Hepatocyte (in vitro differentiated cells): Measurements from ENCODE around the gene MAB21L3.

Experiments used
- EZH2phosphoT487 ChIP-seq: fragments of 200-600 bp; sonication (generic); IDR thresholded peaks from one replicate; pipeline ENCODE4 v1.6.1; 2018; ENCODE audit warnings: antibody characterized with exemption, mild to moderate bottlenecking, low read depth, moderate library complexity; ENCODE audit not compliant: unreplicated experiment, severe bottlenecking
- TF ChIP-seq, protein P1 (sequence below): fragments of 200-600 bp; sonication (generic); IDR thresholded peaks from 2 replicates; pipeline ENCODE4 v1.5.1; 2016; ENCODE audit warnings: antibody characterized with exemption, mild to moderate bottlenecking; ENCODE audit not compliant: poor library complexity

GRCh38 chr1:116096013-116096618 lies 15.1 kb upstream of the MAB21L3 start:
- TF ChIP-seq, protein P1, sequence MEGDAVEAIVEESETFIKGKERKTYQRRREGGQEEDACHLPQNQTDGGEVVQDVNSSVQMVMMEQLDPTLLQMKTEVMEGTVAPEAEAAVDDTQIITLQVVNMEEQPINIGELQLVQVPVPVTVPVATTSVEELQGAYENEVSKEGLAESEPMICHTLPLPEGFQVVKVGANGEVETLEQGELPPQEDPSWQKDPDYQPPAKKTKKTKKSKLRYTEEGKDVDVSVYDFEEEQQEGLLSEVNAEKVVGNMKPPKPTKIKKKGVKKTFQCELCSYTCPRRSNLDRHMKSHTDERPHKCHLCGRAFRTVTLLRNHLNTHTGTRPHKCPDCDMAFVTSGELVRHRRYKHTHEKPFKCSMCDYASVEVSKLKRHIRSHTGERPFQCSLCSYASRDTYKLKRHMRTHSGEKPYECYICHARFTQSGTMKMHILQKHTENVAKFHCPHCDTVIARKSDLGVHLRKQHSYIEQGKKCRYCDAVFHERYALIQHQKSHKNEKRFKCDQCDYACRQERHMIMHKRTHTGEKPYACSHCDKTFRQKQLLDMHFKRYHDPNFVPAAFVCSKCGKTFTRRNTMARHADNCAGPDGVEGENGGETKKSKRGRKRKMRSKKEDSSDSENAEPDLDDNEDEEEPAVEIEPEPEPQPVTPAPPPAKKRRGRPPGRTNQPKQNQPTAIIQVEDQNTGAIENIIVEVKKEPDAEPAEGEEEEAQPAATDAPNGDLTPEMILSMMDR: no peak
- no peak for TF ChIP-seq EZH2phosphoT487
